GM23338 (cell line): Measurements from ENCODE around the gene MYO1E.

Experiments
- EZH2 ChIP-seq: fragments of 200-600 bp; sonication (generic); IDR thresholded peaks from one replicate; pipeline ENCODE4 v1.8.0; 2017; ENCODE audit warnings: antibody characterized with exemption, mild to moderate bottlenecking, low read depth; ENCODE audit not compliant: unreplicated experiment
- NANOG ChIP-seq: IDR thresholded peaks from 2 replicates; pipeline ENCODE4 v1.6.1; 2016; ENCODE audit warnings: antibody characterized with exemption, borderline replicate concordance
- REST ChIP-seq: IDR thresholded peaks from one replicate; pipeline ENCODE4 v1.6.1; 2018; ENCODE audit warnings: antibody characterized with exemption; ENCODE audit not compliant: unreplicated experiment
- STAT1 ChIP-seq: IDR thresholded peaks from one replicate; pipeline ENCODE4 v1.6.1; 2016; ENCODE audit warnings: antibody characterized with exemption; ENCODE audit not compliant: unreplicated experiment
- TF ChIP-seq, protein P1 (sequence below), 2 experiments: fragments of 200-600 bp in 1 of 2; sonication (generic) in 1 of 2; conservative IDR thresholded peaks; 2 replicates each; pipeline versions ENCODE4 v1.5.1 to v1.6.1; 2016 to 2017; ENCODE audit warnings: antibody characterized with exemption in 2 of 2, low read depth in 2 of 2, mild to moderate bottlenecking in 2 of 2, moderate library complexity in 1 of 2

DNA sequence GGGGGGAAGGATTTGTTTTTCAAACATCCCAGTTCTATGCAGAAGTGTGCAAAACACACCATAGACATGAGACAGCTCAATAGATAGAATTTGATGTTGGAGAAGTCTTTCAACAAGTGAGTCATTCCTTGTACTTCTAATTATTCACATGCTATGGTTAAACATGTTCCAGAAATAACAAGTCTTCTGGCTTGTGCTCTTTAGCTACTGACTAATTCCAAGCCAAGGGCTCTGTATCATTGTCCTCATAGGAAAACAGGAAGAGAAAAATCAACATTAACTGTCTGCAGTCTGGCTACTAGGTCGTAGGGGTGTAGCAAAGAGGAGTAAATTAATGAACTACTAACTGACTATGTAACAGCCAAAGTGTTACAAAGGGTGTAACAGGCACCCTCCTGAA, 140.2 kb downstream of the MYO1E start:
- TF ChIP-seq STAT1 (no peak), NANOG (no peak), REST (no peak), EZH2 (no peak)
- TF ChIP-seq, protein P1, sequence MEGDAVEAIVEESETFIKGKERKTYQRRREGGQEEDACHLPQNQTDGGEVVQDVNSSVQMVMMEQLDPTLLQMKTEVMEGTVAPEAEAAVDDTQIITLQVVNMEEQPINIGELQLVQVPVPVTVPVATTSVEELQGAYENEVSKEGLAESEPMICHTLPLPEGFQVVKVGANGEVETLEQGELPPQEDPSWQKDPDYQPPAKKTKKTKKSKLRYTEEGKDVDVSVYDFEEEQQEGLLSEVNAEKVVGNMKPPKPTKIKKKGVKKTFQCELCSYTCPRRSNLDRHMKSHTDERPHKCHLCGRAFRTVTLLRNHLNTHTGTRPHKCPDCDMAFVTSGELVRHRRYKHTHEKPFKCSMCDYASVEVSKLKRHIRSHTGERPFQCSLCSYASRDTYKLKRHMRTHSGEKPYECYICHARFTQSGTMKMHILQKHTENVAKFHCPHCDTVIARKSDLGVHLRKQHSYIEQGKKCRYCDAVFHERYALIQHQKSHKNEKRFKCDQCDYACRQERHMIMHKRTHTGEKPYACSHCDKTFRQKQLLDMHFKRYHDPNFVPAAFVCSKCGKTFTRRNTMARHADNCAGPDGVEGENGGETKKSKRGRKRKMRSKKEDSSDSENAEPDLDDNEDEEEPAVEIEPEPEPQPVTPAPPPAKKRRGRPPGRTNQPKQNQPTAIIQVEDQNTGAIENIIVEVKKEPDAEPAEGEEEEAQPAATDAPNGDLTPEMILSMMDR (conservative IDR thresholded peaks at IDR 0.05; ENCODE audit: low read depth in 2 of 2) = no peak
